NCI-H446 (cell line): ENCODE results near the gene RNU7-1.

Source experiments
- DNase-seq, 2 experiments: peaks; one replicate each; lab custom pipeline; 2025; lab: John Stamatoyannopoulos, UW

The RNU7-1 gene

GRCh38 chr12:6937481-6938352 lies 5.9 kb upstream of the RNU7-1 start:
- peak; percentile 93 to 97 for DNase-seq

GRCh38 chr12:6938353-6939190 lies 5.0 kb upstream of the RNU7-1 start:
- DNase-seq, result no peak

GRCh38 chr12:6939191-6939540 lies 4.5 kb upstream of the RNU7-1 start:
- no peak for DNase-seq

- no peak for DNase-seq
Observed at GRCh38 chr12:6941267-6941666, 2.3 kb upstream of the RNU7-1 start.

- no peak for DNase-seq
Observed at GRCh38 chr12:6941782-6942181, 1.8 kb upstream of the RNU7-1 start.

- DNase-seq, result no peak
Observed at GRCh38 chr12:6942331-6942665, 1.3 kb upstream of the RNU7-1 start.

- DNase-seq, result peak; percentile 93 to 97
Observed at GRCh38 chr12:6943389-6943721, 261 bp upstream of the RNU7-1 start.

GRCh38 chr12:6944381-6945186 lies 968 bp downstream of the RNU7-1 start:
- DNase-seq, result peak; percentile 99

- DNase-seq, result no peak
Observed at GRCh38 chr12:6945613-6946012, 2.0 kb downstream of the RNU7-1 start.

GRCh38 chr12:6946033-6946919 lies 2.7 kb downstream of the RNU7-1 start:
- DNase-seq, result no peak

- no peak for DNase-seq
Observed at GRCh38 chr12:6946920-6947374, 3.3 kb downstream of the RNU7-1 start.

GRCh38 chr12:6947615-6948014 lies 4.0 kb downstream of the RNU7-1 start:
- no peak for DNase-seq

GRCh38 chr12:6948873-6949594 lies 5.4 kb downstream of the RNU7-1 start:
- DNase-seq, result no peak

- no peak for DNase-seq
Observed at GRCh38 chr12:6950401-6950801, 6.8 kb downstream of the RNU7-1 start.

- DNase-seq, result no peak
Observed at GRCh38 chr12:6950811-6951540, 7.4 kb downstream of the RNU7-1 start, which contains the start of gene PTPN6. TSS of gene PTPN6 (plus strand) at chr12:6951356. CDS start at chr12:6951513, 157 bp downstream.

- no peak for DNase-seq
Observed at GRCh38 chr12:6951551-6952120, 8.0 kb downstream of the RNU7-1 start.

- DNase-seq, result no peak
Observed at GRCh38 chr12:6952121-6952862, 8.7 kb downstream of the RNU7-1 start.

GRCh38 chr12:6952863-6953441 lies 9.3 kb downstream of the RNU7-1 start:
- no peak for DNase-seq
